Measurements from ENCODE around the gene G3BP1. TPM values are rescaled to one million over a fixed set of nuclear protein-coding genes. Genes with fewer than 3 reads are reported as not detected.

The G3BP1 gene
- total and polyA plus RNA-seq, 8 donors: 15.1 to 138 (median 53.1) TPM

GRCh38 chr5:151751593-151751992 is 20.2 kb upstream of the G3BP1 start:
- no peaks in the 10 kb centered on the region for H3K27me3 ChIP-seq
- peaks cover 0 to 11% (median 4%) of the 10 kb centered on the region in 4 donors for H3K36me3 ChIP-seq
- WGBS, 5 donors: 82 to 95% (median 93%) methylated on average over 4 of the region's 4 CpGs
- DNase-seq: no peak
- no peak for TF ChIP-seq CTCF (IDR thresholded peaks at IDR 0.05)
- TF ChIP-seq POLR2A (IDR thresholded peaks at IDR 0.05): no peak
- TF ChIP-seq EP300 (IDR thresholded peaks at IDR 0.05): no peak
- no peak for TF ChIP-seq POLR2AphosphoS5 (IDR thresholded peaks at IDR 0.05)
- H3K27ac ChIP-seq: no peak overlapping the region
- peaks cover 7 to 37% (median 21%) of the 10 kb centered on the region in 4 donors for H3K4me1 ChIP-seq
- H3K9me3 ChIP-seq: no peaks in the 10 kb centered on the region
- intact Hi-C loops (cut with DNase I; ENCODE audit: low total_unique reads): no loop called here
- no peak overlapping the region for H3K4me3 ChIP-seq

- TF ChIP-seq EP300 (IDR thresholded peaks at IDR 0.05) (no peak), POLR2AphosphoS5 (IDR thresholded peaks at IDR 0.05) (no peak), POLR2A (IDR thresholded peaks at IDR 0.05) (no peak), CTCF (IDR thresholded peaks at IDR 0.05) (no peak)
- intact Hi-C loops (cut with DNase I; ENCODE audit: low total_unique reads): no loop called here
- peak in 1 of 2 donors; percentile 54 for DNase-seq
- Histone ChIP-seq H3K4me3 (no peak overlapping the region), H3K4me1 (peaks cover 25 to 46% (median 36%) of the 10 kb centered on the region in 4 donors), H3K27me3 (no peaks in the 10 kb centered on the region), H3K9me3 (no peaks in the 10 kb centered on the region), H3K36me3 (peaks cover 0 to 8% (median 4%) of the 10 kb centered on the region in 4 donors), H3K27ac (no peak overlapping the region)
- WGBS, 5 donors: 62 to 92% (median 67%) methylated on average over 3 of the region's 3 CpGs
Measured at GRCh38 chr5:151755383-151755782, 16.4 kb upstream of the G3BP1 start.

GRCh38 chr5:151757233-151758140 is 14.3 kb upstream of the G3BP1 start:
- WGBS, 5 donors: 5 to 14% (median 10%) methylated on average over 9 of the region's 9 CpGs
- intact Hi-C loops (cut with DNase I; ENCODE audit: low total_unique reads): no loop called here
- H3K4me1 ChIP-seq: peaks cover 25 to 39% (median 33%) of the 10 kb centered on the region in 4 donors
- H3K4me3 ChIP-seq: peak overlapping the region; percentile 69 to 97 (median 88)
- peak in 1 of 2 donors; percentile 29 for DNase-seq
- H3K36me3 ChIP-seq: peaks cover 0 to 8% (median 4%) of the 10 kb centered on the region in 4 donors
- H3K9me3 ChIP-seq: no peaks in the 10 kb centered on the region
- TF ChIP-seq POLR2AphosphoS5 (IDR thresholded peaks at IDR 0.05): no peak
- no peak for TF ChIP-seq EP300 (IDR thresholded peaks at IDR 0.05)
- no peak for TF ChIP-seq CTCF (IDR thresholded peaks at IDR 0.05)
- no peak for TF ChIP-seq POLR2A (IDR thresholded peaks at IDR 0.05)
- peak overlapping the region; percentile 78 to 90 (median 88) for H3K27ac ChIP-seq
- no peaks in the 10 kb centered on the region for H3K27me3 ChIP-seq

DNA sequence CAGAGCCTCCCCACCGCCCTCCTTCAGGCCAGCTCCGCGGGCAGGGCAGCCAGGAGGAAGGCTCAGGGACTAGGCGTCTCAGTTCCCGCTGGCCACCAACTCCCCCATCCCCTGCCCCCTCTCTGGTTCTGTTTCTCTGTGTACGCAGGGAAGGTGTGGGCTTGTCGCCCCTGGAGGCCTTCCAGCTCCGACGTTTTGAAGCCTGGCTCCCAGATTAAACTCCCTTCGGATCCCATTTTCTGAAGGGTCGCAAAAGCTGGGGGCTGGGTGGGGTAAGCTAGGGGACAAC is 13.7 kb upstream of the G3BP1 start:
- intact Hi-C loops (cut with DNase I; ENCODE audit: low total_unique reads): no loop called here
- TF ChIP-seq POLR2A (IDR thresholded peaks at IDR 0.05) (no peak), POLR2AphosphoS5 (IDR thresholded peaks at IDR 0.05) (no peak), CTCF (IDR thresholded peaks at IDR 0.05) (no peak)
- DNase-seq: peak in 1 of 2 donors; percentile 31
- Histone ChIP-seq H3K27ac (peak overlapping the region; percentile 78 to 90 (median 88)), H3K9me3 (no peaks in the 10 kb centered on the region), H3K36me3 (peaks cover 0 to 6% (median 2%) of the 10 kb centered on the region in 4 donors), H3K27me3 (no peaks in the 10 kb centered on the region), H3K4me1 (peaks cover 25 to 39% (median 33%) of the 10 kb centered on the region in 4 donors), H3K4me3 (peak overlapping the region; percentile 69 to 97 (median 88))
- WGBS, 5 donors: 0 to 2% (median 1%) methylated on average over 10 to 11 of the region's 11 CpGs

Measured in stomach (tissue), 9 donors.